ENCODE measurements around the gene MICAL3.
"Not testable (repeated sequence)": the region's sequence is repeated elsewhere in the genome, so short reads cannot be mapped to it uniquely, and the experiment has no call there.

Gene MICAL3

DNA sequence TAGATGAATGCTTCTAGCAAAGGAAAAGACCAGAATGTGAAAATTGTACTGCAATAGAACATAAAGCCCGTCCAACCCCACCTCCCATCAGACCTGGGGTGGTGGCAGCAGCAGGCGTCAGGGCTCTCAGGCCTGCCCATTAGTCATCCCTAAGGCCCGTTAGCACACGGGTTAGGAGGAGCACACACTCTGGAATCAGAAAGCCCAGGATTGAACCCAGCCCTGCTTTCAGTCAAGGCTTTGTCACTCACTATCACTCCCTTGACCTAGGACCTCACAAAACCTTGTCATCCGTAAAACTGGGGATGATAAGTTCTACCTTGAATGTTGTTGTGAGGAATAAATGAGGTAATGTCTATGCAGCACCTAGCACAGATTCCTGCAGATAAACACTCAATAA, 26.9 kb downstream of the MICAL3 start:
- DNase-seq: no peak

DNA sequence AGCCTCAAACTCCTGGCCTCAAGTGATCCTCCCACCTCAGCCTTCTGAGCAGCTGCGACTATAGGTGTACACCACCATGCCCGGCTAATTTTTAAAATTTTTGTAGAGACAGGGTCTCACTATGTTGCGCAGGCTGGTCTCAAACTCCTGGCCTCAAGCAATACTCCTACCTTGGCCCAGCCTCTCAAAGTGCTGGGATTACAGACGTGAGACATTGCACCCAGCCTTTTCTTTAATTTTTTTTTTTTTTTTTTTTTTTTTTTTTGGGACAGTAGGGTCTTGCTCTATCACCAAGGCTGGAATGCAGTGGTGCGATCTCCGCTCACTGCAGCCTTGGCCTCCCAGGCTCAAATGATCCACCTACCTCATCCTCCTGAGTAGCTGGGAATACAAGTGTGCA, 29.1 kb downstream of the MICAL3 start:
- not testable (repeated sequence) for DNase-seq

DNA sequence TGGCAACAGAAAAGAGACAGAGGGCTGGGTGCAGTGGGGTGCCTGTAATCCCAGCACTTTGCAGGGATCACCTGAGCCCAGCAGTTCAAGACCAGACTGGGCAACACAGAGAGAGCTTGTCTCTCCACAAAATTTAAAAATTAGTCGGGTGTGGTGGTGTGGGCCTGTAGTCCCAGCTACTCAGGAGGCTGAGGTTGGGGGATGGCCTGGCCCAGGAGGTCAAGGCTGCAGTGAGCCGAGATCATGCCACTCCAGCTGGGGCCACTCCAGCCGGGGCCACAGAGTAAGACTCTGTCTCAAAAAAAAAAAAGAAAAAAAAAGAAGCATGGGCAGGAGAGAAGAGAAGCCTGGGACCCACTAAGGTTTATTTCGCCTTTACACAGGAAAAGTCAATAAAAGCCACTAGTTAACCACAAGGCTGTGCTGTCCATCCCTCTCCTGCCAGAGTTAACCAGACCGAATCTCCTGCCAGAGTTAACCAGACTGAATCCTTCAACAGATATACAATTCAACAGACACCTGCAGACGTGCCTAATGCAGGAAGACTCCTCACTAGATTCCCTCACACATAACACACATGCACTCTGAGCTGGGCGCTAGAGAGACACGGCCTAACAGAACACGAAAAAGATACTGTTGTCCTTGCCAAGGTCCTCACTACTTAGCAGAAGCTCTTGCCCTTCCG, 29.8 kb downstream of the MICAL3 start:
- DNase-seq: no peak

DNA sequence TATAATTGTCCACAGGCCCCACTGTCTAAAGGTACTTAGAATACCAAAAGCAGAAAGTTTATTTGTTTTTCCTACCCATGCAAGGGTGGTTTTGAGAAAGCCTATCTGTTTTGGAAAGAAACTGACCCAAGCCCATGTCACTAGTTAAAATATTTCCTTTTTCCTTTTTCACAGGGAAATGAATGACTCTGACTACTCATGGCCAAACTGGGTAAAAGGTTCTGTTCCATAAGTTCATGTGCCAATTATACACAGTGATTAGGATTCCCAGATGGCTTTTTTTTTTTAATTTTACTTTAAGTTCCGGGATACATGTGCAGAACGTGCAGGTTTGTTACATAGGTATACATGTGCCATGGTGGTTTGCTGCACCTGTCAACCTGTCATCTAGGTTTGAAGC, 31.4 kb downstream of the MICAL3 start:
- DNase-seq: not testable (repeated sequence)

DNA sequence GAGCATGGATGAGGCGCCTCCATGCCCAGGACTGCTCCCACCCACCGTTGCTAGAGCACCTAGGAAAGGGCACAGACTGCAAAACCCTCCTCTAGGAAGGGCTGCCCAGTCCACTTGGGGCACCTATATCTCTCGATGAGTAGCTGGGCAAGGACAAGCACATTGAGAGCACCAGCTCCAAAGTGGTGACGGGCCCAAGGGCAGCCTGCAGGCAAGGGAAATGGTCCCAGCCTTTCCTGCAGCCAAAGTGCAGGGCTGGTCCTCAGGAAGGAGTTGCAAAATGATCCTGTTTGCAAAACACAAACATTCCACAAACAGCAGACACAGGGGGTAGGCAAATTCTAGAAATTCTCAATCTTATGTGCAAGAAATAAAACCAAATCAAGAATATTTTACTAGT, 32.4 kb downstream of the MICAL3 start:
- DNase-seq: not testable (repeated sequence)

DNA sequence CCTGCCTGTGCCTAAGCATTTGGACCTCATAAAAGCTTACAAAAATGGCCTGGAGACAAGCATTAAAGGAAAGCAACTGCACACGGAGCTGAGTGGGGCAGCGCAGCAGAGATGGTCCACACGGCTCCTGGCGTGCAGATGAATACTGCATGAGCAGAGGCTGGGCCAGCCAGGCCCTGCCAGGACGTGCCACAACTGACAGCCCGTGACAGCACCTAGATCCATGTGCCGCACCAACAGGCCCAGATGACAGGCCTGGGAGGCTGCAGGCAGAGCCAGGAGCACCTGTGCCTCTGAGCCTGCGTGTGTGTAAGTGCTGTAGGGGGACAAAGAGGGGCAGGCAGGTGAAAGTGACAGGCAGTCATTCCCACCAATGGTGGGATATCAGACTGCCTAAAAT, 33.4 kb downstream of the MICAL3 start:
- DNase-seq: no peak

DNA sequence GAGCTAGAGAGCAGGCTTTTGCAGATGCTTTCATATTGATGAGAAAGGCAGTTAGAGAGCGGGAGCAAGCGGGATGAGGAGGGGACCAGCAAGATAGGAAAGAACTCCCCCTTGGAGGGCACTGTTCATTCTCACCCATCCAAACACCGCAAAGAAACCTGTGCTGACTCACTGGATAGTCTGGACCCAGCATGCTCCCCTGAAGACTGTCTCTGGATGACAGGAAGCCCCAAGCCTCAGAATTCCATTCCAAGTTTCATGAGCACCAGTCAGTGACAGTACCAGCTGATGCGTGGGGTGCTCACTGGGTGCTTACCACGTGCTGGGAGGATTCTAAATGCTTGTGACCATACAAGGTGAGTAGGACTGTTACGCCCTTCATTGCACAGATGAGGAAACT, 34.2 kb downstream of the MICAL3 start:
- DNase-seq: no peak

DNA sequence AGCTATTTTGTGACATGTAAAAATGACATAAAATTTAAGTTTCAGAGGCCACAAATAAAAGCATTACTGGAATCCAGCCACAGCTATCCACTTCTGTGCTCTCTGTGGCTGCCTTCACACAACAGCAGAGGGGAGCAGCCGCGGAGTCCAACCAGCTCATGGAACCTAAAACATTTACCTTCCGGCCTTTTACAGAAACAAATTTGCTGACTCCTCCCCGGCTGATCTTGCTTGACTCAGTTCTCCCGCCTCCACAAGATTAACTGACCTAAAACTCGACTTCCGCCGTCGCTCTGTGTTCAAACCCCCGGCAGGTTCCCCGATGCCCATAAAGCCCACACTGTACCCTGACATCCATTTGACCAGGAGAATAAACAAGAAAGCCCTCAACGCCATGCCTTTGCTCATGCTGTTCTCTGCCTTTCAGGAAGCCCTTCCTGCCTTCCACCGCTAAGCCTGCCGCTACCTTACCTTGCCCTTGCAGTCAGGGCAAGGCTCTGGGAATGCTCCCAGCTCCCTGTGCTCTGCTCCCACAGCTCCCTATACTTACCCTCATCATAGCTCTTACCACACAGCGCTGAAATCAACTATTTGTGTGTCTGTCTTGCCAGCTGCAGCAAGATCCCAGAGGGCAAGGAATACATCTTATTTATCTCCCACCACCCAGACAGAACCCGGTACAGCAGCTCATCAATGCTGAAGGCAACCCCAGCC, 35.4 kb downstream of the MICAL3 start:
- DNase-seq: no peak

DNA sequence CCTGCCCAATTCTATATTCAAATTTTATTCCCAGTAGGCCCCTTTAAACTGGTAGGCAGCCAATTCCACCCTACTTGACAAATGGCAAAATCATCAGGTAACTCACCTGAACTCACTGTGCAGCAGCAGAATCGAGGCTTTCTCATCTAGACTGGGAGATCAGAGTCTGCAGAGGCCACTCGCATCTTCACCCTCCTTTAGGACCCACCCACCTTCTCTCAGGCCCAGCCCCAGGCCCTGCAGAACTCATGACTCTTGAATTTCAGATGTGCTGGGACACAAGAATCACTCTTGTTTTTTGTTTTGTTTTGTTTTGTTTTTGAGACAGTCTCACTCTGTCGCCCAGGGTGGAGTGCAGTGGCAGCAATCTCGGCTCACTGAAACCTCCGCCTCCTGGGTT, 38.8 kb downstream of the MICAL3 start:
- DNase-seq: no peak

DNA sequence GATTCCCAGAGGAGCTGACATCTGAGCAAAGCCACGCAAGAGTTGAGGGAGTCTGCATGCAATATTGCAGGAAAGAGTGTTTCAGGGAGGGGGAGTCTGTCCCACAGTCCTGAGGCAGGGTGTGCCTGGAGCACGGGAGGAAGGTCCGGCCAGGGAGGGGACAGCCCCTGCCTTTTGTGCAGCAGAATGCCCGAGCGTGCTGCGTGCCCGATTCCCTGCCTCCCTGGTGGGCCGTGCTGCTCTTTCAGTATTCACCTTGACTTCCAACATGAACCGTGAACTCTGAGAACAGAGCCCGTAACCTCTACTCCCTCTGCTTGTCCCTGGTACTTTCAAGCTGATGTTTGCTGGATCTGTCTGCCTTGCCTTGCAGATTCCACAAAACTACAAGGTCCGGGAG, 39.3 kb downstream of the MICAL3 start:
- not testable (repeated sequence) for DNase-seq

DNA sequence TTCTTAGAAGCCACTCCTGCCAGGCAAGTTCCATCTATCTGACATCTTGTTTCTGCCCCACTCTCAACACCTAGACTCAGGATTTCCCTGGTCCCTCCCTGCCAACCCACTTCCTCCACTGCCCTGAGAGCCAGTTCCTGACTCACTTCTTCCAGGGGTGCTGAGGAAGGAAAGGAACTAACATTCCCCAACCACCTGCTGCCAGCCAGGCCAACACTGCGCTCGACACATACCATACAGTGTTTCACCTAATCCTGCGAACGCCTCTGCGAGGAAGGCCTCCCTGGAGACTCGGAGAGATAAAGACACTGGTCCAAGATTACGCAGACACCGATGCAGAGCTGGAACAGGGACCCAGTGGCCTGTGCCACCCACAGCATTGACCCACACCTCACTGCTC, 40.2 kb downstream of the MICAL3 start:
- DNase-seq: no peak

DNA sequence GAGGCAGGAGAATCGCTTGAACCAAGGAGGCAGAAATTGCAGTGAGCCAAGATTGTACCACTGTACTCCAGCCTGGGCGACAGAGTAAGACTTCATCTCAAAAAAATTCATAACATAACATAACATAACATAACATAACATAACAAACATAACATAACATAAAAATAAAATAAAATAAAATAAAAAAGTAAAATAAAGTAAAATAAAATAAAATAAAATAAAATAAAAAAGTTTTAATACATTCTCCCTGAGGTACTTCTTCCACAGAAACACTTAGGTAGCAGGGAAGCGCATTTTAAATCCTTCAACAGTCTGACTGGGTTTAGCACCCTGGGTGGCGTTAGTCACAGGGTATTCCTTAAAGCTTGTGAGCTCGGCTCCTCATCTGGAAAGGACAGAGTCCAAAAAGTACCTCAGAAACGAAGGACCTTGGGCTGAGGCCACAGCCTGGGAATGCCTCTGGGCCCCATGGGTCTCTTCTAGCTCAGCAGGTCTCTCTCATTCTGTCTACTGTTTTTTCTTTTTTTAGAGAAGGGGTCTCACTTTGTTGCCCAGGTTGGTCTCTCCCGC, 41.7 kb downstream of the MICAL3 start:
- DNase-seq: no peak

DNA sequence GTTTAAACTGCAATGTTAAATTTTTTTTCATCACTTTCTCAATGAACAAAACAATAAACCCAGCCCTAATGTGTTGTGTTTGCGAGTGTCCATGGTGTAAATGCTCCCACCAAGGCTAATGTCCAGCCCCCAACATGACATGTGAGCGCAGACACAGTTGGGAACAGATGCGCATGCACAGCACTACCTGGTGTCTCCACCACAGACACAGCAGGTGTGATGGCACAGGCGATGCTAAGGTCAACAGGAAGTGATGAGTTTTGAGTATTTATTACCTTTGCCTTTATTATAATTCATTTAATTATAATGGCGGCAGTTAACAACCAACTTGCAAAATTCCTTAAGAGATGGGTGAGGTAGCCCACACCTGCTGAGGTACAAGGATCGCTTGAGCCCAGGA, 42.9 kb downstream of the MICAL3 start:
- peak; percentile 54 for DNase-seq

DNA sequence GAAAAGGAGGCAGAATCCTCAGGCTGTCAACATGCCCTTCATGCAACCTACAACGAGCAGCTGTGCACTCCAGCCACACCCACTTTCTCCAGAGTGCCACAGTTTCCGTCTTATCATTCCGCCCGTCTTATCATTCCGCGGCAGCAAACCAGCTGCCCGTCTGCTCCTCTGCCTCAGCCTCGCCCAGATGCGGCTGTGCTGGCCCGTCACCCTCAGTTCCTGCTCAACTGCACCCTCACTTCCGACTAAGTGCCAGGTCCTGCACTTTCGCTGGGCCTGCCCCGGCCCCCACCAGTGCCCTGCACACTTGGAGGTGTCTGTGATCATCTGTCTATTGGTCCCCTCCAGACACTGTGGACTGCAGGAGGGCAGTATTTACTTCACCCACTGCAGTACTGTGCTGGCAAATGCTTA, 43.7 kb downstream of the MICAL3 start:
- no peak for DNase-seq

DNA sequence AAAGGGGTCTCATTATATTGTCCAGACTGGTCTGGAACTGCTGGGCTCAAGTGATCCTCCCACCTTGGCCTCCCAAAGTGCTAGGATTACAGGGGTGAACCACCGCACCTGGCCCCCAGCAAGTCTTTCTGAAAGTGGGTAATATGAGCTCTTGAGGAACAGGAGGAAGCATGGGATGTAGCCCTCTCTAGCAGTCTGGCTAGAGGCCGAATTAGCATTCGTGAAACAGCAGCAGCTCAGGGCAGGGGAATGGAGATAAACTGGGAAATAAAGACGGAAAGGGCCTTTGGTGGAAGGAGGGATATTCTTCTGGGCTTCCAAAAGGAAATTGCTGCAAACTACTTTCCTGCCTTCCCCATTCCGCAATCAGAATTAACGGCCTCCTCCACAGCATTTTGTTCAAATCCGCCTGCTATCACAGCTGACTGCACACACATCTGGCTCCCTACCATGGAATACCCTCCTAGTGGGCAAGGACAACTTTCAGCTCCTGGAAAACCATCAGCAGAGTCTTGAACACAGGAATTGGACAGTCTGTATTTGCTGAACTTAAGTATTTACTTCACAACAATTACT, 44.3 kb downstream of the MICAL3 start:
- no peak for DNase-seq

DNA sequence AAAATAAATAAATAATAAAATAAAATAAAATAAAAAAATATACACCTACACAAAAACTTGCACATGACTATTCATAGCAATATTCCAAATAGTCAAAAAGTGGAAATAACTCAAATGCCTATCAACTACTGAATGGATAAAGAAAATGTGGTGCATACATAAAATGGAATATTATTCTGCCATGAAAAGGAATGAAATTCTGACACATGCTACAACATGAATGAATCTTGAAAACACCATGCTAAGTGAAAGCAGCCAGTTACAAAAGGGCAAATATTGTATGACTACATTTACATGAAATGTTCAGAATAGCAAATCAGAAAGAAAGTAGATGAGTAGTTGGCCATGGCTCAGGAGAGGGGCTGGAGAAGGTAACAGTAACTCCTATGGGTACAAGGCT, 46.3 kb downstream of the MICAL3 start:
- no peak for DNase-seq

DNA sequence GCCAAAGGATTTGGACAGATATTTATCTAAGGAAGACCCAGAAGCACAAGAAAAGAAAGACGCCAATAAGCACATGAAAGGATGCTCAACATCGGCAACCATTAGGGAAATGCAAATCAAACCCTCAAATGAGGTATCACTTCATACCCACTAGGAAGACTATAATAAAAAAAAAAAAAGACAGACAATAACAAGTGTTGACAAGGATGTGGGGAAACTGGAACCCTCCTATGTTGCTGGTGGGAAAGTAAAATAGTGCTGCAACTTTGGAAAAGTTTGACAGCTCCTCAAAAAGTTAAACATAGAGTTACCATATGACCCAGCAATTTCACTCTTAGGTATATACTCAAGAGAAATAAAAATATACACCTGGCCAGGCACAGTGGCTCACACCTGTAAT, 47.0 kb downstream of the MICAL3 start:
- DNase-seq: no peak

DNA sequence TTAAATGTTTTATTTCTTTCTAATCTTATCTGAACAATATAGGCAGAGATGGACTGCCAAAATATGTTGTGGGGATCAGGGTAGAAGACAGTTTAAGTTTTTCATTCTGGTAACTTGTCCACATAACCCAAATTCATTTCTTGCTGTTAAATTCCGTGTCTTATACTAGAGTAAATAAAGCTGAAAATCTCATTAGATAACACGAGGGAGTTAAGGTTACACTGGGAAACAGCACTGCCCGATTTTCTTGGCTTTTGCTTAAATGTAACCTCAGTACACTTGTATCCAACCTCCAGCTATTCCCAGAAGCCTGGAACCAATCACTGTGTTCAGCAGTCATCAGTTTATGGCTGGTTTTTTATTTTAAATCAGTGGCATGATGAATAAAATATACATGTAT, 48.2 kb downstream of the MICAL3 start:
- DNase-seq: no peak

DNA sequence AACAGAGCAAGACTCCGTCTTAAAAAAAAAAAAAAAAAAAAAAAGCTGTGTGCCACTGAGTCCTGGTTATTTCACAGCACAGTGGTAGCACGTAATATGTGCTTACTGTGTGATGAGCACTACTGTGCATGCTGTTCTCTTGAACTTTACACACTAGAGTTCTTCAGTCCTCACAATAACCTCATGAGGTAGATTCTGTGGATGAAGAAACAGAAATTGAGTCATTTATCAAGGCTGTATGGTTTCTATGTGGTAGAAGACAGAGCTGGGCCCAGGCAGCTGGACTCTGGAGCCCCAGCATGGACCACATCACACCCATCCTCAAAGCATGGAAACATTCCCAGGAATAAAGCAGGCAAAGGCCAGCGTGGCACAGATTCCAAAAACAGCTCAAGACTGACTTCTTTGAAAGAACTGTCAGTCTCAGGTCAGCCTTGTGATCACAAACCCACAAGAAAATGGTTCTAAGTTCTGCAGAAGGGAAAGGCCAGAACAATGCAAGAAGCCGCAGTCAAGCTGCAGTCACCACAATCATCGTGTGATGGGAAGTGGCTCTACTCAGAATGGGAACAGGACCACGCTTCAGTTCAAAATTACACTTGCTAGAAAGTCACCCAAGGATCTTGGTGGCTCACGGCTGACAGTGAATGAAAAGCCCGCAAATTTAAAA, 49.5 kb downstream of the MICAL3 start:
- DNase-seq: no peak

DNA sequence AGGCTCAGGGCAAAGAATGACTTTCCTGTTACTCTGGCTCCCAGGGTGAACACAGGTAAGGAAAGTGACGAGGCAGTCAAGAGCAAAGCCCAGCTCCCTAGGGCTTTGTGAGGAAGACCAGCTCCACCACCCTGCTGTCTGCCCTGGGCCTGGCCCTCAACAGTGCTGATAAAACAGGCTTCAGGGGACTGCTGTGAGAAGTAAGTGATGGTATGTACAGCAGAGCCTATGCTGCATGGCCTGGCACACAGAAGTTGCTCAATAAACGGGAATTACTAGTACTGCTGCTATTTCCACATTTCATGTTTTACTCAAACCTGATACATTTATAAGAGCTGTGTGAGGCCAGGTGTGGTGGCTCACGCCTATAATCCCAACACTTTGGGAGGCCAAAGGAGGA, 50.3 kb downstream of the MICAL3 start:
- no peak for DNase-seq

DNA sequence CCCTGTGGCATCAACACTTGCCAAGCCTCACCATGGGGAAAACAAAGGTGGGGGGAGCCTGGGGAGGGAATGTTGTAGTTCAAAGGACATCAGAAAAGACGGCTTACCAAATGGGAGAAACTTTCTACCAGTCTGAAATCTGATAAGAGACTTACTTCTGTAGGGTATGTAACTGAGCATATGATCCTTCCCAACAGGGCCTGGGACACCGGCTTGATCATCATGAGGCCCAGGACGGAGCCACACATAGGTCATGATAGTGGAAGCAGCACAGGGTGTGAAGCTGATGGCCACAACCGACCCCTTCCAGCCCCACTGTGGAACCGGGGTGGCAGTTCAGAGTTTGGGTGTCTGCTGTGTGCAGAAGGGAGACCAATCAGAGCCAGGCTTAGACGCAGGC, 51.1 kb downstream of the MICAL3 start:
- no peak for DNase-seq

DNA sequence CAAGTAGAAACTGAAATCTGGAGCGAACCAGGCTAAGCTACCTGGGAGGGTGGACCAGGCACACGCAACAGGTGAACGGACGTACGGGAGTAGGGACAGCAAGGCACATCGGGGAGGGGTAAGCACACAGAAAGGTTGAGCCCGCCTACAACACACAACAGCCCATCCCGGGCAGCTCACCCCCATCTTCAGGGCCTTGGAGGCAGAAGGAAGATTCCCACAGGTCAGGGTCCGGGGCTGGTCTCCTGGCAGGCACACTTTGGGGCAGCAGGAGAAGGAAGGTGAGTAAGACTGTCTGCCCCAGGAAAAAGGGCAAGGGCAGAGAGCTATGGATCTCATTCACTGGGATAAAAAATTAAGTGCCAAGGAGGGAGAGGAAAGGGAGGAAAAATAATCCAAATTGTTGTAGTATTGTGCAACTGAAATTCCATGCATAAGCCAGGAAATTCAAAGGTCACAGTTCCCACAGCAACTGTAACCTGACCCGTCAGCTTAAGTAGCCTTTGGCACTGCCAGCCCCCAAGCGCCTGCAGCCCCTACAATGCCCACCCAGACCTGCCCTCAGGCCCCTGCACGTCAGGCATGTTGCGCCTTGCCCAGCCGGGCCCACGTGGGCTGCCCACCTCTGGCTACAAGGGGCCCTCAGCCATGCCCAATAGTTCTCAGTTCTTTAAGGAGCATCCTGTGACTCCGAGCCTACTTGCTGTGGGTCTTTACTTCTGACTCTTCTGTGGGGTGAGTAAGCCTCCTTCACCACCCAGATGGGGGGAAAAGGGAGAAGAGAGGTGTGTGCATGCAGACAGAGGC, 51.8 kb downstream of the MICAL3 start:
- no peak for DNase-seq

DNA sequence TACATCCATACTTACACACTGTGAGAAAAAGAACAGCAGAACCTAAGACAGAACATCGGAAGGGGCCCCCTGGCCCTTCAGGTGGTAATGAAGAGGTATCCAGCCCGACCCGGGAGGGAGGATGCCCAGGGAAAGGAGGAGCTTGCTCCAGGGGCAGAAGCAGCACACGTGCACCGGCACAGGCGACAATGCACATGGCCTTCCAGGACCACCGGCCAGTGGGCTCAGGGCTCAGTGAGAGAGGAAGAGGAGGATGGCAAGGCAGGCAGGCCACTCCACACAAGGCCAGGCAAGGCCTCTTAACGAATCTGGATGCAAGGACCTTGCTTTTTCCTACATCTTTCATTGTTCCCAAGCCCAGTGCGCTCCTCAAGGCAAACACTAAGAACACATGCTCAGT, 52.6 kb downstream of the MICAL3 start:
- no peak for DNase-seq
